OCI-LY7 (cell line): Measurements from ENCODE around the gene HERC2. TPM values are rescaled to one million over a fixed set of nuclear protein-coding genes. Genes with fewer than 3 reads are reported as not detected.

ENCODE experiments used
- BruUV-seq: library from RNA; stranded (reverse); fragments of 400-500 nt; replicated peaks from 2 replicates; lab custom pipeline; 2021; lab: Mats Ljungman, UMichigan
- CTCF ChIA-PET: fragments of 300-600 bp; sonication (Branson Sonifier 250); formaldehyde crosslinking; loops from one replicate; lab custom pipeline; 2022; ENCODE audit warnings: antibody characterized with exemption; ENCODE audit not compliant: unreplicated experiment; lab: Charles Lee
- POLR2A ChIA-PET: fragments of 300-600 bp; sonication (Branson Sonifier 250); formaldehyde crosslinking; loops from one replicate; lab custom pipeline; 2022; ENCODE audit warnings: antibody characterized with exemption; lab: Charles Lee
- DNase-seq: peaks from one replicate; pipeline ENCODE4 v3.0.0-alpha.2; 2015; ENCODE audit warnings: low spot score
- H2AFZ ChIP-seq: fragments of 200-600 bp; sonication (generic), shearing (Covaris generic); 2 replicates; pipeline ENCODE4 v1.6.1; 2014; ENCODE audit warnings: mild to moderate bottlenecking, antibody characterized with exemption, low read length, moderate library complexity
- H3K27ac ChIP-seq: fragments of 200-600 bp; sonication (generic); 2 replicates; pipeline ENCODE4 v1.5.1; 2014; ENCODE audit warnings: mixed run types, low read depth, mild to moderate bottlenecking, moderate library complexity, low read length, inconsistent platforms; ENCODE audit not compliant: poor library complexity, severe bottlenecking
- H3K36me3 ChIP-seq: fragments of 200-600 bp; sonication (generic); 2 replicates; pipeline ENCODE4 v1.6.1; 2014; ENCODE audit warnings: mild to moderate bottlenecking, antibody characterized with exemption, low read length, moderate library complexity, mixed read lengths; ENCODE audit not compliant: insufficient read depth
- H3K4me1 ChIP-seq: fragments of 200-600 bp; sonication (generic); 2 replicates; pipeline ENCODE4 v1.5.1; 2014; ENCODE audit warnings: mild to moderate bottlenecking, low read length; ENCODE audit not compliant: insufficient read depth, poor library complexity, severe bottlenecking
- H3K4me2 ChIP-seq: fragments of 200-600 bp; sonication (generic); 2 replicates; pipeline ENCODE4 v1.6.1; 2014; ENCODE audit warnings: mild to moderate bottlenecking, low read length
- H3K4me3 ChIP-seq: fragments of 200-600 bp; sonication (generic); 2 replicates; pipeline ENCODE4 v1.5.1; 2014; ENCODE audit warnings: mild to moderate bottlenecking, low read depth, low read length; ENCODE audit not compliant: poor library complexity, severe bottlenecking
- H3K79me2 ChIP-seq: fragments of 200-600 bp; sonication (generic); 2 replicates; pipeline ENCODE4 v1.6.1; 2016; ENCODE audit warnings: low read depth, mild to moderate bottlenecking, low read length, moderate library complexity, mixed read lengths; ENCODE audit not compliant: insufficient read depth
- H3K9me2 ChIP-seq: fragments of 200-600 bp; sonication (generic); 2 replicates; pipeline ENCODE4 v1.6.1; 2016; ENCODE audit warnings: mild to moderate bottlenecking, low read length, mixed read lengths; ENCODE audit not compliant: insufficient read depth
- H3K9me3 ChIP-seq: fragments of 200-600 bp; sonication (generic); 2 replicates; pipeline ENCODE4 v1.6.1; 2014; ENCODE audit warnings: mild to moderate bottlenecking, mixed run types, low read length, mixed read lengths
- H4K20me1 ChIP-seq: fragments of 200-600 bp; sonication (generic); 2 replicates; pipeline ENCODE4 v1.6.1; 2014; ENCODE audit warnings: mild to moderate bottlenecking, antibody characterized with exemption, low read length, moderate library complexity, mixed read lengths; ENCODE audit not compliant: insufficient read depth
- EZH2phosphoT487 ChIP-seq: fragments of 200-600 bp; sonication (generic); IDR thresholded peaks from 2 replicates; pipeline ENCODE4 v1.6.1; 2018; ENCODE audit warnings: low read depth, borderline replicate concordance, mild to moderate bottlenecking, mixed run types, antibody characterized with exemption, low read length, moderate library complexity, mixed read lengths
- intact Hi-C: fragments of 100-400 bp; cut with micrococcal nuclease; formaldehyde crosslinking; loops from one replicate; pipeline ENCODE4 v1.10.0; 2022; ENCODE audit not compliant: unreplicated experiment
- total RNA-seq, 2 experiments: library from RNA; depleted of rRNA in 1 of 2; stranded (reverse); fragments of >200 nt in 1 of 2; shearing (Covaris generic) in 1 of 2; gene quantifications; 2 replicates each; pipeline ENCODE4 v1.2.3, GENCODE V29; 2014 to 2022
- TF ChIP-seq, protein P1 (sequence below): fragments of 200-600 bp; sonication (generic); conservative IDR thresholded peaks from 2 replicates; pipeline ENCODE4 v1.5.1; 2014; ENCODE audit warnings: mild to moderate bottlenecking, antibody characterized with exemption, low read length, moderate library complexity, mixed read lengths

HERC2 gene
- total RNA-seq, 2 experiments from 2014 or later, result 55.5 to 94.0 TPM

- H3K4me3 ChIP-seq, result no peak overlapping the region
- H4K20me1 ChIP-seq, result no peaks in the 10 kb centered on the region; the same call in 1 of the 2 replicates
- H3K9me3 ChIP-seq, result no peaks in the 10 kb centered on the region
- H3K4me1 ChIP-seq, result no peaks in the 10 kb centered on the region
- no peak for DNase-seq
- ChIA-PET POLR2A (no interaction called here), CTCF (no interaction called here)
- no peak overlapping the region for H3K27ac ChIP-seq
- no peak for TF ChIP-seq EZH2phosphoT487
- TF ChIP-seq, protein P1, sequence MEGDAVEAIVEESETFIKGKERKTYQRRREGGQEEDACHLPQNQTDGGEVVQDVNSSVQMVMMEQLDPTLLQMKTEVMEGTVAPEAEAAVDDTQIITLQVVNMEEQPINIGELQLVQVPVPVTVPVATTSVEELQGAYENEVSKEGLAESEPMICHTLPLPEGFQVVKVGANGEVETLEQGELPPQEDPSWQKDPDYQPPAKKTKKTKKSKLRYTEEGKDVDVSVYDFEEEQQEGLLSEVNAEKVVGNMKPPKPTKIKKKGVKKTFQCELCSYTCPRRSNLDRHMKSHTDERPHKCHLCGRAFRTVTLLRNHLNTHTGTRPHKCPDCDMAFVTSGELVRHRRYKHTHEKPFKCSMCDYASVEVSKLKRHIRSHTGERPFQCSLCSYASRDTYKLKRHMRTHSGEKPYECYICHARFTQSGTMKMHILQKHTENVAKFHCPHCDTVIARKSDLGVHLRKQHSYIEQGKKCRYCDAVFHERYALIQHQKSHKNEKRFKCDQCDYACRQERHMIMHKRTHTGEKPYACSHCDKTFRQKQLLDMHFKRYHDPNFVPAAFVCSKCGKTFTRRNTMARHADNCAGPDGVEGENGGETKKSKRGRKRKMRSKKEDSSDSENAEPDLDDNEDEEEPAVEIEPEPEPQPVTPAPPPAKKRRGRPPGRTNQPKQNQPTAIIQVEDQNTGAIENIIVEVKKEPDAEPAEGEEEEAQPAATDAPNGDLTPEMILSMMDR, result no peak
- H3K36me3 ChIP-seq, result peaks cover 82% of the 10 kb centered on the region
- H3K9me2 ChIP-seq, result no peaks in the 10 kb centered on the region
- intact Hi-C loops, result no loop called here
- no peaks in the 10 kb centered on the region for H3K79me2 ChIP-seq
- BruUV-seq, result no TSS peak
- H2AFZ ChIP-seq, result no peak overlapping the region
- H3K4me2 ChIP-seq, result no peak overlapping the region
Measured at GRCh38 chr15:28260722-28261121, 61.3 kb downstream of the HERC2 start.

DNA sequence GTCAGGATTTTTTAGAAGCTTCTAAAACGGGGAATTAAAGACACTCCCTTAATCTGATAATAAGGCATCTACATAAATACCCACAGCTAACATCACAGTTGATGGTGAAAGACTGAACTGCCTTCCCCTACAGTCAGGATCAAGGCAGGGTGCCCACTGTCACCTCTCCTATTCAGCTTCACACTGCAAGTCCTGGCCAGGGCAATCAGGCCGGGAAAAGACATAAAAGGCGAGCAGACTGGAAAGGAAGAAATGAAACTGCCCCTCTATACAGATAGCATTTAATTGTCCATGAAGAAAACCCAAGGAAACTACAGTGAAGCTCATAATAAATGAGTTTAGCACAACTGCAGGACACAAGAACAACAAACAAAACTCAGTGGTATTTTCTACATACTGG is 61.7 kb downstream of the HERC2 start:
- no peaks in the 10 kb centered on the region for H3K79me2 ChIP-seq
- TF ChIP-seq, protein P1, result no peak
- no peak for TF ChIP-seq EZH2phosphoT487
- peaks cover 82% of the 10 kb centered on the region for H3K36me3 ChIP-seq
- DNase-seq, result no peak
- no peaks in the 10 kb centered on the region for H3K4me1 ChIP-seq
- H3K4me2 ChIP-seq, result no peak overlapping the region
- H3K27ac ChIP-seq, result no peak overlapping the region
- ChIA-PET POLR2A (no interaction called here), CTCF (no interaction called here)
- intact Hi-C loops, result no loop called here
- no peaks in the 10 kb centered on the region for H3K9me3 ChIP-seq
- no peak overlapping the region for H2AFZ ChIP-seq
- H3K9me2 ChIP-seq, result no peaks in the 10 kb centered on the region
- no peak overlapping the region for H3K4me3 ChIP-seq
- no TSS peak for BruUV-seq
- H4K20me1 ChIP-seq, result no peaks in the 10 kb centered on the region; the same call in 1 of the 2 replicates

GRCh38 chr15:28255965-28256364 is 66.0 kb downstream of the HERC2 start:
- Histone ChIP-seq H4K20me1 (no peaks in the 10 kb centered on the region), H3K79me2 (no peaks in the 10 kb centered on the region), H3K4me1 (no peaks in the 10 kb centered on the region), H3K36me3 (peaks cover 81% of the 10 kb centered on the region), H3K9me3 (no peaks in the 10 kb centered on the region), H3K4me2 (no peak overlapping the region), H3K27ac (no peak overlapping the region), H3K4me3 (no peak overlapping the region), H2AFZ (no peak overlapping the region), H3K9me2 (no peaks in the 10 kb centered on the region)
- TF ChIP-seq, protein P1, result no peak
- TF ChIP-seq EZH2phosphoT487, result no peak
- no TSS peak for BruUV-seq
- intact Hi-C loops, result no loop called here
- POLR2A ChIA-PET, result no interaction called here
- no peak for DNase-seq
- CTCF ChIA-PET, result no interaction called here
